HG03025 (cell line): Measurements from ENCODE around the gene PLEKHF1.
"Not testable (repeated sequence)": the region's sequence is repeated elsewhere in the genome, so short reads cannot be mapped to it uniquely, and the experiment has no call there.

Experiments
- ATAC-seq: cut with Tn5 transposase; IDR thresholded peaks from one replicate; pipeline ENCODE4 v1.9.1; 2021; ENCODE audit warnings: mild to moderate bottlenecking, moderate library complexity; ENCODE audit not compliant: unreplicated experiment, low FRiP score

Gene PLEKHF1

GRCh38 chr19:29696565-29696846 lies 31.2 kb downstream of the PLEKHF1 start:
- ATAC-seq: no peak

- ATAC-seq: no peak
These were observed 32.4 kb downstream of the PLEKHF1 start for GRCh38 chr19:29697523-29698261.

- no peak for ATAC-seq
These were observed 34.6 kb downstream of the PLEKHF1 start for GRCh38 chr19:29699861-29700260.

GRCh38 chr19:29700498-29700897 lies 35.2 kb downstream of the PLEKHF1 start:
- ATAC-seq: no peak

- no peak for ATAC-seq
These were observed 37.1 kb downstream of the PLEKHF1 start for GRCh38 chr19:29702161-29702962.

- no peak for ATAC-seq
These were observed 37.7 kb downstream of the PLEKHF1 start for GRCh38 chr19:29702963-29703320.

- ATAC-seq: no peak
These were observed 39.6 kb downstream of the PLEKHF1 start for GRCh38 chr19:29704562-29705558.

- no peak for ATAC-seq
These were observed 40.4 kb downstream of the PLEKHF1 start for GRCh38 chr19:29705706-29706105.

- ATAC-seq: no peak
These were observed 41.4 kb downstream of the PLEKHF1 start for GRCh38 chr19:29706635-29707034.

GRCh38 chr19:29708554-29709439 lies 43.5 kb downstream of the PLEKHF1 start:
- ATAC-seq: no peak

GRCh38 chr19:29709440-29709798 lies 44.2 kb downstream of the PLEKHF1 start:
- ATAC-seq: not testable (repeated sequence)

- no peak for ATAC-seq
These were observed 46.4 kb downstream of the PLEKHF1 start for GRCh38 chr19:29711584-29712132.

- ATAC-seq: no peak
These were observed 47.7 kb downstream of the PLEKHF1 start for GRCh38 chr19:29712744-29713516.

GRCh38 chr19:29714371-29714952 lies 49.2 kb downstream of the PLEKHF1 start:
- peak; percentile 6 for ATAC-seq

GRCh38 chr19:29714953-29715700 lies 49.9 kb downstream of the PLEKHF1 start, which contains the start of gene C19orf12:
Gene C19orf12, minus strand, starts transcription at chr19:29715261. Its CDS starts 6,848 bp downstream, at chr19:29708413.
- ATAC-seq: peak; percentile 64

GRCh38 chr19:29715701-29716581 lies 50.7 kb downstream of the PLEKHF1 start:
- ATAC-seq: no peak

- no peak for ATAC-seq
These were observed 51.8 kb downstream of the PLEKHF1 start for GRCh38 chr19:29717051-29717450.
